OCI-LY7 (cell line): ENCODE measurements around the gene FBXO17. TPM values are rescaled to one million over a fixed set of nuclear protein-coding genes. Genes with fewer than 3 reads are reported as not detected.

ENCODE experiments used
- BruUV-seq: library from RNA; stranded (reverse); fragments of 400-500 nt; replicated peaks from 2 replicates; lab custom pipeline; 2021; lab: Mats Ljungman, UMichigan
- CTCF ChIA-PET: fragments of 300-600 bp; sonication (Branson Sonifier 250); formaldehyde crosslinking; loops from one replicate; lab custom pipeline; 2022; ENCODE audit warnings: antibody characterized with exemption; ENCODE audit not compliant: unreplicated experiment; lab: Charles Lee
- POLR2A ChIA-PET: fragments of 300-600 bp; sonication (Branson Sonifier 250); formaldehyde crosslinking; loops from one replicate; lab custom pipeline; 2022; ENCODE audit warnings: antibody characterized with exemption; lab: Charles Lee
- DNase-seq: peaks from one replicate; pipeline ENCODE4 v3.0.0-alpha.2; 2015; ENCODE audit warnings: low spot score
- H2AFZ ChIP-seq: fragments of 200-600 bp; sonication (generic), shearing (Covaris generic); 2 replicates; pipeline ENCODE4 v1.6.1; 2014; ENCODE audit warnings: mild to moderate bottlenecking, antibody characterized with exemption, low read length, moderate library complexity
- H3K27ac ChIP-seq: fragments of 200-600 bp; sonication (generic); 2 replicates; pipeline ENCODE4 v1.5.1; 2014; ENCODE audit warnings: mixed run types, low read depth, mild to moderate bottlenecking, moderate library complexity, low read length, inconsistent platforms; ENCODE audit not compliant: poor library complexity, severe bottlenecking
- H3K36me3 ChIP-seq: fragments of 200-600 bp; sonication (generic); 2 replicates; pipeline ENCODE4 v1.6.1; 2014; ENCODE audit warnings: mild to moderate bottlenecking, antibody characterized with exemption, low read length, moderate library complexity, mixed read lengths; ENCODE audit not compliant: insufficient read depth
- H3K4me1 ChIP-seq: fragments of 200-600 bp; sonication (generic); 2 replicates; pipeline ENCODE4 v1.5.1; 2014; ENCODE audit warnings: mild to moderate bottlenecking, low read length; ENCODE audit not compliant: insufficient read depth, poor library complexity, severe bottlenecking
- H3K4me2 ChIP-seq: fragments of 200-600 bp; sonication (generic); 2 replicates; pipeline ENCODE4 v1.6.1; 2014; ENCODE audit warnings: mild to moderate bottlenecking, low read length
- H3K4me3 ChIP-seq: fragments of 200-600 bp; sonication (generic); 2 replicates; pipeline ENCODE4 v1.5.1; 2014; ENCODE audit warnings: mild to moderate bottlenecking, low read depth, low read length; ENCODE audit not compliant: poor library complexity, severe bottlenecking
- H3K79me2 ChIP-seq: fragments of 200-600 bp; sonication (generic); 2 replicates; pipeline ENCODE4 v1.6.1; 2016; ENCODE audit warnings: low read depth, mild to moderate bottlenecking, low read length, moderate library complexity, mixed read lengths; ENCODE audit not compliant: insufficient read depth
- H3K9me2 ChIP-seq: fragments of 200-600 bp; sonication (generic); 2 replicates; pipeline ENCODE4 v1.6.1; 2016; ENCODE audit warnings: mild to moderate bottlenecking, low read length, mixed read lengths; ENCODE audit not compliant: insufficient read depth
- H3K9me3 ChIP-seq: fragments of 200-600 bp; sonication (generic); 2 replicates; pipeline ENCODE4 v1.6.1; 2014; ENCODE audit warnings: mild to moderate bottlenecking, mixed run types, low read length, mixed read lengths
- H4K20me1 ChIP-seq: fragments of 200-600 bp; sonication (generic); 2 replicates; pipeline ENCODE4 v1.6.1; 2014; ENCODE audit warnings: mild to moderate bottlenecking, antibody characterized with exemption, low read length, moderate library complexity, mixed read lengths; ENCODE audit not compliant: insufficient read depth
- EZH2phosphoT487 ChIP-seq: fragments of 200-600 bp; sonication (generic); IDR thresholded peaks from 2 replicates; pipeline ENCODE4 v1.6.1; 2018; ENCODE audit warnings: low read depth, borderline replicate concordance, mild to moderate bottlenecking, mixed run types, antibody characterized with exemption, low read length, moderate library complexity, mixed read lengths
- intact Hi-C: fragments of 100-400 bp; cut with micrococcal nuclease; formaldehyde crosslinking; loops from one replicate; pipeline ENCODE4 v1.10.0; 2022; ENCODE audit not compliant: unreplicated experiment
- total RNA-seq, 2 experiments: library from RNA; depleted of rRNA in 1 of 2; stranded (reverse); fragments of >200 nt in 1 of 2; shearing (Covaris generic) in 1 of 2; gene quantifications; 2 replicates each; pipeline ENCODE4 v1.2.3, GENCODE V29; 2014 to 2022
- TF ChIP-seq, protein P1 (sequence below): fragments of 200-600 bp; sonication (generic); conservative IDR thresholded peaks from 2 replicates; pipeline ENCODE4 v1.5.1; 2014; ENCODE audit warnings: mild to moderate bottlenecking, antibody characterized with exemption, low read length, moderate library complexity, mixed read lengths

Gene FBXO17
- total RNA-seq, 2 experiments from 2014 or later: not detected

DNA sequence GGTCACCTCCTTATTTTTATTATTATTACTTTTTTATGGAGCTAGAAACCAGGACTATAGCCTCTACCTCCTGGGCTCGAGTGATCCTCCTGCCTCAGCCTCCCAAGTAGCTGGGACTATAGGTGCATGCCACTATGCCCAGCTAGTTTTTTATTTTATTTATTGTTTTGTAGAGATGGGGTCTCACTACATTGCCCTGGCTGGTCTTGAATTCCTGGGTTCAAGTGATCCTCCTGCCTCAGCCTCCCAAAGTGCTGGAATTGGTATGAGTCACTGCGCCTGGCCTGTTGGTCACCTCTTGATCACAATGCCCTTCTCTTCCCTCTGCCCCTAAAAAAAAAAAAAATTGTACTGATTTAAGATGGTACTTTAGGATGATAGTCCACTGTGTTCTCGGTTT, 24.4 kb downstream of the FBXO17 start:
- no TSS peak for BruUV-seq
- Histone ChIP-seq H3K79me2 (no peaks in the 10 kb centered on the region), H3K4me1 (no peaks in the 10 kb centered on the region), H3K4me2 (no peak overlapping the region), H3K27ac (no peak overlapping the region), H3K9me2 (no peaks in the 10 kb centered on the region), H3K36me3 (no peaks in the 10 kb centered on the region), H4K20me1 (no peaks in the 10 kb centered on the region), H3K4me3 (no peak overlapping the region), H2AFZ (no peak overlapping the region), H3K9me3 (no peaks in the 10 kb centered on the region)
- no peak for DNase-seq
- ChIA-PET CTCF (no interaction called here), POLR2A (interaction anchor here (0.7 kb wide), 1 partner anchor 20 kb away, joined by 3 read pairs; no protein-coding TSS in a partner anchor)
- TF ChIP-seq, protein P1, sequence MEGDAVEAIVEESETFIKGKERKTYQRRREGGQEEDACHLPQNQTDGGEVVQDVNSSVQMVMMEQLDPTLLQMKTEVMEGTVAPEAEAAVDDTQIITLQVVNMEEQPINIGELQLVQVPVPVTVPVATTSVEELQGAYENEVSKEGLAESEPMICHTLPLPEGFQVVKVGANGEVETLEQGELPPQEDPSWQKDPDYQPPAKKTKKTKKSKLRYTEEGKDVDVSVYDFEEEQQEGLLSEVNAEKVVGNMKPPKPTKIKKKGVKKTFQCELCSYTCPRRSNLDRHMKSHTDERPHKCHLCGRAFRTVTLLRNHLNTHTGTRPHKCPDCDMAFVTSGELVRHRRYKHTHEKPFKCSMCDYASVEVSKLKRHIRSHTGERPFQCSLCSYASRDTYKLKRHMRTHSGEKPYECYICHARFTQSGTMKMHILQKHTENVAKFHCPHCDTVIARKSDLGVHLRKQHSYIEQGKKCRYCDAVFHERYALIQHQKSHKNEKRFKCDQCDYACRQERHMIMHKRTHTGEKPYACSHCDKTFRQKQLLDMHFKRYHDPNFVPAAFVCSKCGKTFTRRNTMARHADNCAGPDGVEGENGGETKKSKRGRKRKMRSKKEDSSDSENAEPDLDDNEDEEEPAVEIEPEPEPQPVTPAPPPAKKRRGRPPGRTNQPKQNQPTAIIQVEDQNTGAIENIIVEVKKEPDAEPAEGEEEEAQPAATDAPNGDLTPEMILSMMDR: no peak
- TF ChIP-seq EZH2phosphoT487: no peak
- intact Hi-C loops: no loop called here

DNA sequence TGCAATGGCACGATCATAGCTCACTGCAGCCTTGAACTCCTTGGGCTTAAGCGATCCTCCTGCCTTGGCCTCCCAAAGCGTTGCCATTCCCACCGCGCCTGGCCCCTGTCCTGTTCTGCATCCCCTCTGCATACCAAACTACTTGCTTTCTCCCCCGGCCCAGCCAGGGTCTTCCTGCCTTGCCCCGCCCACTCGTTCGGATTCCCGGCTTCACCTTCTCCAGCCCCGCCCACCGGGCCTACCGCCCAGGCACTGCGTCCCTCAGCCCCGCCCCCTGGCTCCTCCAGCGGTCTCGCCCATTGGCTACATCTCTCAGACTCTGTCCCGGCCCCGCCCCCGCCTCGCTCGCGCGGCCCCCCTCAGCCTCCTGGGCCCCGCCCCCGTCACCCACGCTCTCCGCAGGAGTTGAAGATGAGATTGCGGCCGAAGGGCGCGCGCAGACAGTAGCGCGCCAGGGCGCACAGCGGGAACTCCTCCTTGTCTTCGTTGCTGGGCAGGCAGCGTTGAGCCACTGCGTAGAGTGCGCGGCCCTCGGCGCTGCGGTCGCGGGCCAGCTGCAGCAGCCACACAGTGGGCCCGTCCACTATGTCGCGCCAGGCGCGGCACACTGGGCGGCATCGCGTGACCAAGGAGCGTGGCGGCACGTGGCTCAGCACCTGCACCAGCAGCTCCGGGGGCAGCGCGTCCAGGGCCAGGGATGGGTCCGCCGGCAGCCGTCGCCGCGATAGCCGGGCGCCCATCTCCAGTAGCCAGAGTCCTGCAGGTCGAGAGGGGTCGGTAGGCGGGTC, 25.8 kb downstream of the FBXO17 start:
- Histone ChIP-seq H2AFZ (no peak overlapping the region), H3K27ac (no peak overlapping the region), H3K36me3 (no peaks in the 10 kb centered on the region), H4K20me1 (no peaks in the 10 kb centered on the region), H3K79me2 (no peaks in the 10 kb centered on the region), H3K4me1 (no peaks in the 10 kb centered on the region), H3K9me2 (no peaks in the 10 kb centered on the region), H3K9me3 (no peaks in the 10 kb centered on the region), H3K4me2 (no peak overlapping the region; the same call in 1 of the 2 replicates), H3K4me3 (no peak overlapping the region)
- intact Hi-C loops: no loop called here
- no TSS peak for BruUV-seq
- ChIA-PET POLR2A (interaction anchor here (0.6 kb wide), 1 partner anchor 371 kb away, joined by 4 read pairs; no protein-coding TSS in a partner anchor), CTCF (interaction anchor here (0.6 kb wide), 1 partner anchor 93 kb away, joined by 3 read pairs; no protein-coding TSS in a partner anchor)
- DNase-seq: peak; percentile 53
- TF ChIP-seq EZH2phosphoT487: no peak
- TF ChIP-seq, protein P1: no peak
